ENCODE results near the gene NUDT4.

Gene NUDT4

DNA sequence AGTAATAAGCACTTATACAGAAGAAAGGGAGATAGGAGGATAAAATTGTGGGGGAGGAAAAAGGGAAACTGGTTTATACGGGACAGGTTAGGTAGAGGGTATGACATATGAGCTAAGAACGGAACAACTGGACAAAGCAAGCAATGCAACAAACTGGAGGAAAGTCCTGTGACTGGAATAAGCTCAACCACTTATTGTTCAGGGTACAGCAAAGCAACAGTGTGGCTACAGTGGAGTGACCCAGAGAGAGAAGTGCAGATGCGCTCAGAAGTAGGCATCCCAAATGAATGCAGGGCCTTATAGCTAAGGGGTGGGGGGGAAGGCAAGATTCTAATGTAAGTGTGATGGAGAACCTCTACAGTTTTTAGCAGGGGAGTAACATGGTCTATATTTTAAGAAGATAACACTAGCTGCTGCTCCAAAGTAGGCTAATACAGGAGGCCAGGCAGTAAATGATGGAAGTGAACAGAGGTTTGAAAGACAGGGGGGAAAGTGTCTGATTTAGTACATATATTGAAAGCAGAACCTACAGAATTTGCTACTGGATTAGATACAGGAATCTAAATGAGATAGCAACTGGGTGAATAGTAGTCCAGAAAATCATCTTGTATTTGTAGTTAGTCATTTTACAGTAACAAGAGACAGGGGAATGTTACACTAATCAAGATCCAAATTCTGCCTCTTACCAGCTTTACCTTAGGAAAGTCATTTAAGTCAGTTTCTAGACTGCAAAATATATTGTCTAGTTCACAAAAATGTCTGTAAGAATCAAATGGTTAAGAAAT lies 60.7 kb downstream of the NUDT4 start:
- Histone ChIP-seq H3K9me3 (replicated peaks; ENCODE audit: insufficient read depth, low read length) (no peaks in the 10 kb centered on the region), H2AFZ (ENCODE audit: low read length) (no peak overlapping the region), H3K9me2 (replicated peaks; ENCODE audit: insufficient read depth, low read length) (no peaks in the 10 kb centered on the region), H3K4me2 (ENCODE audit: low read depth, low read length) (peak overlapping the region; percentile 58), H3F3A (ENCODE audit: insufficient read depth, low read length) (peaks cover 35% of the 10 kb centered on the region), H3K4me1 (ENCODE audit: low read length) (peaks cover 65% of the 10 kb centered on the region), H3K27me3 (replicated peaks; ENCODE audit: insufficient read depth, low read length) (no peaks in the 10 kb centered on the region), H3K4me3 (ENCODE audit: low read length) (no peak overlapping the region), H3K36me3 (replicated peaks; ENCODE audit: insufficient read depth, low read length) (no peaks in the 10 kb centered on the region), H3K9ac (ENCODE audit: low read length) (no peak overlapping the region), H3K79me2 (ENCODE audit: low read length) (peaks cover 83% of the 10 kb centered on the region), H3K27ac (ENCODE audit: low read length) (peak overlapping the region; percentile 65; the same call in 1 of the 2 replicates), H4K20me1 (ENCODE audit: insufficient read depth, low read length) (peaks cover 15% of the 10 kb centered on the region; the same call in 1 of the 2 replicates)
- no peak for DNase-seq
- TF ChIP-seq, protein P1, sequence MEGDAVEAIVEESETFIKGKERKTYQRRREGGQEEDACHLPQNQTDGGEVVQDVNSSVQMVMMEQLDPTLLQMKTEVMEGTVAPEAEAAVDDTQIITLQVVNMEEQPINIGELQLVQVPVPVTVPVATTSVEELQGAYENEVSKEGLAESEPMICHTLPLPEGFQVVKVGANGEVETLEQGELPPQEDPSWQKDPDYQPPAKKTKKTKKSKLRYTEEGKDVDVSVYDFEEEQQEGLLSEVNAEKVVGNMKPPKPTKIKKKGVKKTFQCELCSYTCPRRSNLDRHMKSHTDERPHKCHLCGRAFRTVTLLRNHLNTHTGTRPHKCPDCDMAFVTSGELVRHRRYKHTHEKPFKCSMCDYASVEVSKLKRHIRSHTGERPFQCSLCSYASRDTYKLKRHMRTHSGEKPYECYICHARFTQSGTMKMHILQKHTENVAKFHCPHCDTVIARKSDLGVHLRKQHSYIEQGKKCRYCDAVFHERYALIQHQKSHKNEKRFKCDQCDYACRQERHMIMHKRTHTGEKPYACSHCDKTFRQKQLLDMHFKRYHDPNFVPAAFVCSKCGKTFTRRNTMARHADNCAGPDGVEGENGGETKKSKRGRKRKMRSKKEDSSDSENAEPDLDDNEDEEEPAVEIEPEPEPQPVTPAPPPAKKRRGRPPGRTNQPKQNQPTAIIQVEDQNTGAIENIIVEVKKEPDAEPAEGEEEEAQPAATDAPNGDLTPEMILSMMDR (IDR thresholded peaks at IDR 0.05; ENCODE audit: low read length): no peak
- no peak for TF ChIP-seq EZH2 (optimal IDR thresholded peaks at IDR 0.05; ENCODE audit: low read depth, low read length)
- TF ChIP-seq EZH2phosphoT487 (IDR thresholded peaks at IDR 0.05; ENCODE audit: low read length): no peak

DNA sequence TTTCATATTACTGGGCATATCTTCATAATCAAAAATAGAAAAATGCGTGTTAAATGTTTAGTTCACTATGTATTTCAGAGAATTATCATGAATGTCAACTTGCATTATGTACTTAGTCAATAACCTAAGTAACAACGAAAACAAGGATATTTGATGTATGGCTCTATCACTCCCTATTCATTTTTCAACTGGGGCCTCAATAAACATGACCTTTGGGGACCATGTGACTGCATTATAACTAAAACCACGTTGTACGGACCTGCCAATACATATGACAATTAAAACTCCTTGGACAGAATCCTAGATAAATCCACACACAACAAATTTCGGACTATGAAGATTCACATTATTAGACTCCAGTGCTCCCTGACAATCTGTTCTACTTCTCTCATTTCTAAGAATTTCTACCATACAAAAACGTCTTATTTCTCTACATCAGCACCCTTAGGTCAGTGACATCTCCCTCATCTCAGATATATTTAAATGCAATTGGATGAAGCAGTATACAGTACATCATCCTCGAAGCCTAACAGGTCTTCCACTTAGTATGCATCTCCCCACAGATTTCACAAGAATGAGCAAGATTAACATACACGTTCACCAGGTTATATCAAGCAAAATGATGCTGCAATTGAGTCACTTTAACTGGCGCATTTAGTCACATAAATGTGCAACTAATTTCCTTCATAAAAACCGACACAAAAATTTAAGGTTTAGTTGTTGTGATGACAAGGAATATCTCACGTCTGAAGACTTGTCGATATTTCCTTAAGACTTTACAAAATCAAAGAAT lies 62.5 kb downstream of the NUDT4 start:
- no peaks in the 10 kb centered on the region for H3K9me2 ChIP-seq (replicated peaks; ENCODE audit: insufficient read depth, low read length)
- peaks cover 7% of the 10 kb centered on the region; the same call in 1 of the 2 replicates for H4K20me1 ChIP-seq (ENCODE audit: insufficient read depth, low read length)
- H3F3A ChIP-seq (ENCODE audit: insufficient read depth, low read length): peaks cover 29% of the 10 kb centered on the region
- peak overlapping the region; percentile 63 for H3K4me2 ChIP-seq (ENCODE audit: low read depth, low read length)
- peaks cover 65% of the 10 kb centered on the region for H3K79me2 ChIP-seq (ENCODE audit: low read length)
- H3K9ac ChIP-seq (ENCODE audit: low read length): peak overlapping the region; percentile 81
- peak overlapping the region; percentile 70 for H3K4me3 ChIP-seq (ENCODE audit: low read length)
- H3K27ac ChIP-seq (ENCODE audit: low read length): no peak overlapping the region
- no peaks in the 10 kb centered on the region for H3K36me3 ChIP-seq (replicated peaks; ENCODE audit: insufficient read depth, low read length)
- no peaks in the 10 kb centered on the region for H3K27me3 ChIP-seq (replicated peaks; ENCODE audit: insufficient read depth, low read length)
- no peak overlapping the region for H2AFZ ChIP-seq (ENCODE audit: low read length)
- no peaks in the 10 kb centered on the region for H3K9me3 ChIP-seq (replicated peaks; ENCODE audit: insufficient read depth, low read length)
- DNase-seq: no peak
- H3K4me1 ChIP-seq (ENCODE audit: low read length): peaks cover 52% of the 10 kb centered on the region
- no peak for TF ChIP-seq EZH2phosphoT487 (IDR thresholded peaks at IDR 0.05; ENCODE audit: low read length)
- no peak for TF ChIP-seq EZH2 (optimal IDR thresholded peaks at IDR 0.05; ENCODE audit: low read depth, low read length)
- TF ChIP-seq, protein P1 (IDR thresholded peaks at IDR 0.05; ENCODE audit: low read length): no peak

DNA sequence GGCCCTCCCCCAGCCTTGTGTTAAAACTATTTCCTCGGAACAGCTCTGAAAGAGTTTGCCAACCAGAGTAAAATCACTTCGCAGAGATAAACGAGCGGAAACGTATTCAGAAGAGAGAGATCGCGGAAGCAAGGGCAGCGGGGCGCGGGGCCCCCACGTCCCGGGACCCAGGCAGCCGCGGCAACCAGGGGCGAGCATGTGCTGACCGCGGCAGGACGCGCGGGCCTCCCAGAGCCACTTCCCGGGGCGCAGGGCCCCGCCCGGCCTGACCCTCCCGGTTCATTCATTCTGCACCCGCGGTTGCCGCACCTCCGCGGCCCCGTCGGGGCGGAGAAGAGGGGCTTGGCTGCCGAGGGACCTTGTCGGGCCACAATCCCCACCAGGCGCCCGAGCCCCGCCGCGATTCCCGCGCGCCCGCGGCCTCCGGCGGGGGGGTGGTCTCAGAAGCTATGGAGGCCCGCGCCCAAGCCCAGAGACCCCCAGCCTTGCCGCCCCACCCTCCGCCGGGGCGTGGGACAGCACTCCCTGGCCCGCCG lies 63.4 kb downstream of the NUDT4 start:
- peak; percentile 35 for DNase-seq
- Histone ChIP-seq H3F3A (ENCODE audit: insufficient read depth, low read length) (peaks cover 21% of the 10 kb centered on the region), H4K20me1 (ENCODE audit: insufficient read depth, low read length) (peaks cover 7% of the 10 kb centered on the region; the same call in 1 of the 2 replicates), H3K9me2 (replicated peaks; ENCODE audit: insufficient read depth, low read length) (no peaks in the 10 kb centered on the region), H3K79me2 (ENCODE audit: low read length) (peaks cover 56% of the 10 kb centered on the region), H3K4me2 (ENCODE audit: low read depth, low read length) (peak overlapping the region; percentile 63; the same call in 1 of the 2 replicates), H3K4me3 (ENCODE audit: low read length) (peak overlapping the region; percentile 70), H3K9ac (ENCODE audit: low read length) (peak overlapping the region; percentile 81), H3K36me3 (replicated peaks; ENCODE audit: insufficient read depth, low read length) (no peaks in the 10 kb centered on the region), H2AFZ (ENCODE audit: low read length) (no peak overlapping the region), H3K27me3 (replicated peaks; ENCODE audit: insufficient read depth, low read length) (no peaks in the 10 kb centered on the region), H3K4me1 (ENCODE audit: low read length) (peaks cover 43% of the 10 kb centered on the region), H3K9me3 (replicated peaks; ENCODE audit: insufficient read depth, low read length) (no peaks in the 10 kb centered on the region), H3K27ac (ENCODE audit: low read length) (peak overlapping the region; percentile 45; the same call in 1 of the 2 replicates)
- TF ChIP-seq EZH2phosphoT487 (IDR thresholded peaks at IDR 0.05; ENCODE audit: low read length) (no peak), EZH2 (optimal IDR thresholded peaks at IDR 0.05; ENCODE audit: low read depth, low read length) (no peak)
- TF ChIP-seq, protein P1 (IDR thresholded peaks at IDR 0.05; ENCODE audit: low read length): no peak

Measured in MM.1S (cell line).